Measurements from ENCODE around the gene SCAMP5.

SCAMP5 gene

GRCh38 chr15:74995182-74995778 is at the start of gene SCAMP5:
TSS of gene SCAMP5 (plus strand) at chr15:74995563. CDS start at chr15:75011840, 16,277 bp downstream.
- FAIRE-seq, result peak; percentile 43

GRCh38 chr15:74950078-74950908 is 45.1 kb upstream of the SCAMP5 start:
- FAIRE-seq, result no peak

GRCh38 chr15:74951006-74951405 is 44.4 kb upstream of the SCAMP5 start:
- no peak for FAIRE-seq

- no peak for FAIRE-seq
Measured at GRCh38 chr15:74954515-74954914, 40.8 kb upstream of the SCAMP5 start.

- no peak for FAIRE-seq
Measured at GRCh38 chr15:74955017-74955416, 40.3 kb upstream of the SCAMP5 start.

- no peak for FAIRE-seq
Measured at GRCh38 chr15:74955796-74956647, 39.3 kb upstream of the SCAMP5 start.

- FAIRE-seq, result no peak
Measured at GRCh38 chr15:74956648-74957475, 38.5 kb upstream of the SCAMP5 start, which contains the start of gene RPP25. TSS of gene RPP25 (minus strand) at chr15:74956772. CDS start at chr15:74956583, 189 bp downstream.

GRCh38 chr15:74957476-74958035 is 37.8 kb upstream of the SCAMP5 start:
- no peak for FAIRE-seq

GRCh38 chr15:74958320-74958907 is 36.9 kb upstream of the SCAMP5 start:
- no peak for FAIRE-seq

GRCh38 chr15:74958908-74959585 is 36.3 kb upstream of the SCAMP5 start:
- no peak for FAIRE-seq

- FAIRE-seq, result no peak
Measured at GRCh38 chr15:74959586-74959939, 35.8 kb upstream of the SCAMP5 start.

- FAIRE-seq, result no peak
Measured at GRCh38 chr15:74960286-74960685, 35.1 kb upstream of the SCAMP5 start.

GRCh38 chr15:74960995-74961588 is 34.3 kb upstream of the SCAMP5 start:
- no peak for FAIRE-seq

GRCh38 chr15:74961616-74962015 is 33.7 kb upstream of the SCAMP5 start:
- no peak for FAIRE-seq

- no peak for FAIRE-seq
Measured at GRCh38 chr15:74962219-74962618, 33.1 kb upstream of the SCAMP5 start.

- FAIRE-seq, result no peak
Measured at GRCh38 chr15:74962671-74963070, 32.7 kb upstream of the SCAMP5 start.

GRCh38 chr15:74963213-74963612 is 32.1 kb upstream of the SCAMP5 start:
- no peak for FAIRE-seq

- peak; percentile 95 for FAIRE-seq
Measured at GRCh38 chr15:74964794-74965193, 30.6 kb upstream of the SCAMP5 start.

- FAIRE-seq, result no peak
Measured at GRCh38 chr15:74967670-74968069, 27.7 kb upstream of the SCAMP5 start.

GRCh38 chr15:74976159-74976558 is 19.2 kb upstream of the SCAMP5 start:
- no peak for FAIRE-seq

- FAIRE-seq, result peak; percentile 66
Measured at GRCh38 chr15:74977599-74977998, 17.8 kb upstream of the SCAMP5 start.
